HG03575 (cell line): Measurements from ENCODE around the gene EBF3.

Source experiments
- ATAC-seq: cut with Tn5 transposase; IDR thresholded peaks from one replicate; pipeline ENCODE4 v1.9.1; 2021; ENCODE audit not compliant: unreplicated experiment, insufficient number of reproducible peaks, low FRiP score; ENCODE audit errors: extremely low read depth

Gene EBF3

GRCh38 chr10:129972145-129972965 lies 8.3 kb upstream of the EBF3 start:
- ATAC-seq, result no peak

GRCh38 chr10:129971381-129972144 lies 7.5 kb upstream of the EBF3 start:
- no peak for ATAC-seq

- no peak for ATAC-seq
Measured at GRCh38 chr10:129970465-129971364, 6.6 kb upstream of the EBF3 start.

GRCh38 chr10:129969911-129970464 lies 5.9 kb upstream of the EBF3 start:
- no peak for ATAC-seq

GRCh38 chr10:129969184-129969910 lies 5.3 kb upstream of the EBF3 start:
- no peak for ATAC-seq

GRCh38 chr10:129968853-129969183 lies 4.7 kb upstream of the EBF3 start:
- no peak for ATAC-seq

GRCh38 chr10:129968020-129968852 lies 4.2 kb upstream of the EBF3 start:
- no peak for ATAC-seq

- no peak for ATAC-seq
Measured at GRCh38 chr10:129967579-129968019, 3.5 kb upstream of the EBF3 start.

GRCh38 chr10:129966889-129967578 lies 3.0 kb upstream of the EBF3 start:
- ATAC-seq, result no peak

- ATAC-seq, result no peak
Measured at GRCh38 chr10:129966370-129966888, 2.4 kb upstream of the EBF3 start.

GRCh38 chr10:129965959-129966358 lies 1.9 kb upstream of the EBF3 start:
- ATAC-seq, result no peak

GRCh38 chr10:129965425-129965808 lies 1.3 kb upstream of the EBF3 start:
- no peak for ATAC-seq

- no peak for ATAC-seq
Measured at GRCh38 chr10:129964611-129965424, 744 bp upstream of the EBF3 start.

GRCh38 chr10:129962872-129963640 lies 1.0 kb downstream of the EBF3 start:
- ATAC-seq, result no peak

GRCh38 chr10:129962031-129962871 lies 1.8 kb downstream of the EBF3 start:
- no peak for ATAC-seq
